ENCODE data around the gene ZC3HAV1. TPM values are rescaled to one million over a fixed set of nuclear protein-coding genes. Genes with fewer than 3 reads are reported as not detected.

ZC3HAV1 gene
- total and polyA plus RNA-seq, 12 donors: 7.7 to 50.8 (median 37.1) TPM

GRCh38 chr7:139086454-139086853 is 23.1 kb downstream of the ZC3HAV1 start:
- H3K36me3 ChIP-seq (replicated peaks in 1 of 2): peaks cover 0 to 76% of the 10 kb centered on the region in 2 donors
- no peak overlapping the region for H3K27ac ChIP-seq
- TF ChIP-seq CTCF (IDR thresholded peaks at IDR 0.05): no peak
- no peak for TF ChIP-seq POLR2A (IDR thresholded peaks at IDR 0.05)
- intact Hi-C loops (cut with DNase I): no loop called here
- WGBS, 4 donors: 61 to 88% (median 76%) methylated on average over 2 of the region's 2 CpGs
- H3K27me3 ChIP-seq: no peaks in the 10 kb centered on the region
- H3K9me3 ChIP-seq (replicated peaks in 1 of 3): no peaks in the 10 kb centered on the region
- DNase-seq: no peak
- H3K4me1 ChIP-seq (replicated peaks in 1 of 2): peaks cover 9 to 17% of the 10 kb centered on the region in 2 donors
- no peak overlapping the region for H3K4me3 ChIP-seq

GRCh38 chr7:139084709-139085108 is 24.8 kb downstream of the ZC3HAV1 start:
- H3K9me3 ChIP-seq (replicated peaks in 1 of 3): no peaks in the 10 kb centered on the region
- H3K27me3 ChIP-seq: no peaks in the 10 kb centered on the region
- no peak for TF ChIP-seq CTCF (IDR thresholded peaks at IDR 0.05)
- no peak for TF ChIP-seq POLR2A (IDR thresholded peaks at IDR 0.05)
- H3K36me3 ChIP-seq (replicated peaks in 1 of 2): peaks cover 0 to 93% of the 10 kb centered on the region in 2 donors
- H3K27ac ChIP-seq: no peak overlapping the region
- 87 to 96% (median 90%) methylated on average over 5 of the region's 5 CpGs for WGBS, 4 donors
- no peaks in the 10 kb centered on the region for H3K4me1 ChIP-seq (replicated peaks in 1 of 2)
- DNase-seq: no peak
- intact Hi-C loops (cut with DNase I): no loop called here
- no peak overlapping the region for H3K4me3 ChIP-seq

- no peaks in the 10 kb centered on the region for H3K4me1 ChIP-seq (replicated peaks in 1 of 2)
- H3K27me3 ChIP-seq: no peaks in the 10 kb centered on the region
- no peaks in the 10 kb centered on the region for H3K9me3 ChIP-seq (replicated peaks in 1 of 3)
- intact Hi-C loops (cut with DNase I): no loop called here
- H3K27ac ChIP-seq: no peak overlapping the region
- DNase-seq: no peak
- H3K4me3 ChIP-seq: no peak overlapping the region
- TF ChIP-seq POLR2A (IDR thresholded peaks at IDR 0.05): no peak
- peaks cover 0 to 95% of the 10 kb centered on the region in 2 donors for H3K36me3 ChIP-seq (replicated peaks in 1 of 2)
Measured at GRCh38 chr7:139081584-139081983, 27.9 kb downstream of the ZC3HAV1 start.

- H3K27ac ChIP-seq: no peak overlapping the region
- no peaks in the 10 kb centered on the region for H3K9me3 ChIP-seq (replicated peaks in 1 of 3)
- H3K27me3 ChIP-seq: no peaks in the 10 kb centered on the region
- intact Hi-C loops (cut with DNase I): no loop called here
- no peak overlapping the region for H3K4me3 ChIP-seq
- DNase-seq: no peak
- H3K4me1 ChIP-seq (replicated peaks in 1 of 2): no peaks in the 10 kb centered on the region
- WGBS, 4 donors: 67 to 79% (median 73%) methylated on average over 8 of the region's 8 CpGs
- peaks cover 0 to 95% of the 10 kb centered on the region in 2 donors for H3K36me3 ChIP-seq (replicated peaks in 1 of 2)
- TF ChIP-seq CTCF (IDR thresholded peaks at IDR 0.05): no peak
- TF ChIP-seq POLR2A (IDR thresholded peaks at IDR 0.05): no peak
Measured at GRCh38 chr7:139080905-139081304, 28.6 kb downstream of the ZC3HAV1 start.

GRCh38 chr7:139079861-139080260 is 29.7 kb downstream of the ZC3HAV1 start:
- Histone ChIP-seq H3K27me3 (no peaks in the 10 kb centered on the region), H3K36me3 (replicated peaks in 1 of 2) (peaks cover 0 to 95% of the 10 kb centered on the region in 2 donors), H3K4me3 (no peak overlapping the region), H3K9me3 (replicated peaks in 1 of 3) (no peaks in the 10 kb centered on the region), H3K4me1 (replicated peaks in 1 of 2) (peaks cover 0 to 1% of the 10 kb centered on the region in 2 donors), H3K27ac (no peak overlapping the region)
- intact Hi-C loops (cut with DNase I): loop anchor here (10.0 kb wide), 1 partner anchor 195 kb away; no protein-coding TSS in a partner anchor
- TF ChIP-seq POLR2A (IDR thresholded peaks at IDR 0.05) (no peak), CTCF (IDR thresholded peaks at IDR 0.05) (no peak)
- DNase-seq: no peak
- 93 to 96% (median 94%) methylated on average over 15 of the region's 15 CpGs for WGBS, 4 donors

Data from adrenal gland (tissue), 12 donors.